ENCODE measurements around the gene SLCO4C1.

SLCO4C1 gene

DNA sequence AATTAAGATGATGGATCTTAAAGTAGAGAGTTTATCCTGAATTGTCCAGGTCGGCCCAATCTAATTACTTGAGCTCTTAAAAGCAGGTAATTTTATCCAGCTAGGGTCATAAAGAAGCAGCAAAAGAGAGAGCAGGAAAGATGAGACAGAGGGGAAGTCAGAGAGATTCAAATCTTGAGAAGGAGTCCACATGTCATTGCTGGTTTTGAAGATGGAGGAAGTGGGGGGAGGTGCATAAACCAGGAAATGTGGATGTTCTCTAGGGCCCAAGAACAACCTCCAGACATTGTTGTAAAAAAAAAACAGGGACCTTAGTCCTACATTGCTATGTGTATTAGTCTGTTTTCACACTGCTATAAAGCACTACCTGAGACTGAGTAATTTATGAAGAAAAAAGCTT is 66.4 kb downstream of the SLCO4C1 start:
- Histone ChIP-seq H3K4me1 (ENCODE audit: insufficient read depth, insufficient read length) (no peaks in the 10 kb centered on the region), H3K4me3 (ENCODE audit: insufficient read length, low read depth) (no peak overlapping the region), H3K9me3 (ENCODE audit: insufficient read depth, low read length) (no peaks in the 10 kb centered on the region), H3K27me3 (ENCODE audit: insufficient read depth, insufficient read length) (no peaks in the 10 kb centered on the region), H3K9ac (ENCODE audit: insufficient read length, low read depth) (no peak overlapping the region), H3K36me3 (ENCODE audit: insufficient read depth, insufficient read length, low read length) (no peaks in the 10 kb centered on the region)
- TF ChIP-seq YY1 (IDR thresholded peaks at IDR 0.05; ENCODE audit: insufficient read depth, insufficient read length) (no peak), ZNF274 (IDR thresholded peaks at IDR 0.05; ENCODE audit: low read depth, low read length) (no peak), SUZ12 (IDR thresholded peaks at IDR 0.05; ENCODE audit: extremely low read depth, insufficient read depth, insufficient read length) (no peak)
- DNase-seq (ENCODE audit: low read depth, low spot score): no peak

DNA sequence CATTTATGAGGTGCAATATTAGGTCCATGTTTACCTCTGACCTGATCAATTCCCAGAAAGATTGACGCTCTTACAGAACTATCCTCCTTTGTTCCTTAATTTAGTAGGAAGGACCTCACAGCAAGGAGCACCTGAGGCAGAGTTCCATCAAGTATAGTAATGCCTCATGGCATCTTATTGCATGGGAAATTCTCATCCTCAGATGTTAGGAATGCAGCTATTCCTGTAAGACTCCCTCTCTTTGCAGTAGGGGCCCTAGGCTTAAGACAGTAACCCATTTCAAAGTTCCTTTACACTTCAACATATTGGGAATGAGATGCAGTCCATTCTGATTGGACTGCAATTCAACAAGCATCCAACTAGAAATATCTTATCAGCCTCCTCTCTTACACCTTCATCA is 69.8 kb downstream of the SLCO4C1 start:
- Histone ChIP-seq H3K9me3 (ENCODE audit: insufficient read depth, low read length) (no peaks in the 10 kb centered on the region; the same call in 1 of the 2 replicates), H3K9ac (ENCODE audit: insufficient read length, low read depth) (no peak overlapping the region), H3K36me3 (ENCODE audit: insufficient read depth, insufficient read length, low read length) (no peaks in the 10 kb centered on the region), H3K27me3 (ENCODE audit: insufficient read depth, insufficient read length) (no peaks in the 10 kb centered on the region), H3K4me1 (ENCODE audit: insufficient read depth, insufficient read length) (no peaks in the 10 kb centered on the region), H3K4me3 (ENCODE audit: insufficient read length, low read depth) (no peak overlapping the region)
- TF ChIP-seq ZNF274 (IDR thresholded peaks at IDR 0.05; ENCODE audit: low read depth, low read length) (no peak), YY1 (IDR thresholded peaks at IDR 0.05; ENCODE audit: insufficient read depth, insufficient read length) (no peak), SUZ12 (IDR thresholded peaks at IDR 0.05; ENCODE audit: extremely low read depth, insufficient read depth, insufficient read length) (no peak)
- DNase-seq (ENCODE audit: low read depth, low spot score): no peak

DNA sequence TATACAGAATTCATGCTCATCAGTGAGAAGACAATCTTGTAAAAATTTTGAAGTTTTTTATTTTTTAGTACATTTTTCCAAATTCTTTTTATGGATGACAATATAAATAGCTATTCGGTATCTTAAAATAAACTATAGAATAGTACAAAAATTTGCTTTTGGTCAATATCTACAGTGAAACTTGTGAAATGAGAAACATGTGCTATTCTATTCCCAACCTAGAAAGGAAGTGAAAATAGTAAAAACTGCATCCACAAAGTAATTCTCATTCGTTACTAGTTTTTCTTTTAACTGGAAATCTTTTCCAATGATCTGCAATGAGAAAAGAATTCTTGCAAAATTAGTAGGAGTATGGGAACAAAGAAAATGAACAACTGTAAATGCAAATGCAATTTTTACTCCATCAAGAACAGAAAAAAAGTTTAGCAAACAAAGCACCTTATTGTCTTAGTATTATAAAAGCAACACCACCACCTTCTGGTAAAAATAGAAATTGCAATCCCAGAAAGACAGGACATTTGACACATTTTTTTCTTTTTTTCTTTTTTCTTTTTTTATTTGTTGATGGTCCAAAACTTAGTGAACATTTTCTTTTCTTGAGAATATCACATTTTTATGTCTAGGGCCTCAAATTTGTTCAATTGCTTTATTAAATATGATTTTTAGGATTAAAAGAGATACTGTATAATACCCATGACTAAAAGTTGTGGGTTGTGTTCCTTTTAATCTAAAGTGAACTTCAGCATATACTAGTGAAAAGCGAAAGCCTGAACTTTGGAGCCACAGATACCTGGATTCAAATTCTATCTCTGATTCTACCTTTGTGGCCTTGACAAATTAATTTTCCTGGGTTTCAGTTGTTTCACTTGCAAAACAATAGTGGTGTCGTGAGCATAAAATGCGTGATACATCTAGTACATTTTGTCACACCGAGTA is 72.3 kb downstream of the SLCO4C1 start:
- Histone ChIP-seq H3K9ac (ENCODE audit: insufficient read length, low read depth) (no peak overlapping the region), H3K36me3 (ENCODE audit: insufficient read depth, insufficient read length, low read length) (no peaks in the 10 kb centered on the region), H3K4me3 (ENCODE audit: insufficient read length, low read depth) (no peak overlapping the region), H3K4me1 (ENCODE audit: insufficient read depth, insufficient read length) (no peaks in the 10 kb centered on the region), H3K9me3 (ENCODE audit: insufficient read depth, low read length) (no peaks in the 10 kb centered on the region; the same call in 1 of the 2 replicates), H3K27me3 (ENCODE audit: insufficient read depth, insufficient read length) (no peaks in the 10 kb centered on the region)
- TF ChIP-seq SUZ12 (IDR thresholded peaks at IDR 0.05; ENCODE audit: extremely low read depth, insufficient read depth, insufficient read length): no peak
- no peak for TF ChIP-seq ZNF274 (IDR thresholded peaks at IDR 0.05; ENCODE audit: low read depth, low read length)
- DNase-seq (ENCODE audit: low read depth, low spot score): peak; percentile 20

DNA sequence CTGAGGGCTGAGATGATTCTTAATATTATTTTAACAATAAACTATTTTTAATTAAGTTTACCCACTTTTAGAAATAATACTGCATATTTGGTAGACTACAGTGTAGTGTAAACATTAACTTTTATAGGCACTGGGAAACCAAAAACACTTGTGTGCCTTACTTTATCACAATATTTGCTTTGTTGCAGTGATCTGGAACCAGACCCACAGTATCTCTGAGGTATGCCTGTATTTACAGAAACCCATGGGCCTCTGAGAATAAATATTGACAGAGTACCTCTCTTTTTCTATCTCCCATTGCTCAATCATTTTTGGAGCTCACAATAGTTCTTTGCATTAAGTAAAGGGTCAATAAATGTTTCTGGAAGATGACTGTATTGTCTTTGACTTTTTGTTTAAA is 73.3 kb downstream of the SLCO4C1 start:
- Histone ChIP-seq H3K36me3 (ENCODE audit: insufficient read depth, insufficient read length, low read length) (no peaks in the 10 kb centered on the region), H3K4me3 (ENCODE audit: insufficient read length, low read depth) (no peak overlapping the region), H3K27me3 (ENCODE audit: insufficient read depth, insufficient read length) (no peaks in the 10 kb centered on the region), H3K9ac (ENCODE audit: insufficient read length, low read depth) (no peak overlapping the region), H3K9me3 (ENCODE audit: insufficient read depth, low read length) (no peaks in the 10 kb centered on the region; the same call in 1 of the 2 replicates), H3K4me1 (ENCODE audit: insufficient read depth, insufficient read length) (no peaks in the 10 kb centered on the region)
- no peak for DNase-seq (ENCODE audit: low read depth, low spot score)
- no peak for TF ChIP-seq ZNF274 (IDR thresholded peaks at IDR 0.05; ENCODE audit: low read depth, low read length)

DNA sequence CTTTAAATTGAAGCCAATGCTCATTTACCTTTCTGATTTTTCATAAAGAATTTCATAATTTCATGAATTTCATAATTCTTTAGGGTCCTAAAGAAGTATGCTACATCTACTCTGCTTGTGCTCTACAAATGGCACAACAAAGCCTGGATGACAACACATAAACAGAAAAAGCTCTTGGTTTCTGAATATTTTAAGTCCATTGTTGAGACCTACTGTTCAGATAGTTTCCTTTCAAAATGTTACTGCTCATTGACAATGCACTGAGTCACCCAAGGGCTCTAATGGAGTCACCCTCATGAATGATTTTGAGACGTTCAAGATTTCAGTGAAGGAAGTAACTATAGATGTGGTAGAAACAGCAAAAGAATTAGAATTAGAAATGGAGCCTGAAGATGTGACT is 74.1 kb downstream of the SLCO4C1 start:
- H3K36me3 ChIP-seq (ENCODE audit: insufficient read depth, insufficient read length, low read length): no peaks in the 10 kb centered on the region
- H3K27me3 ChIP-seq (ENCODE audit: insufficient read depth, insufficient read length): no peaks in the 10 kb centered on the region
- no peaks in the 10 kb centered on the region for H3K4me1 ChIP-seq (ENCODE audit: insufficient read depth, insufficient read length)
- no peak for TF ChIP-seq ZNF274 (IDR thresholded peaks at IDR 0.05; ENCODE audit: low read depth, low read length)
- TF ChIP-seq YY1 (IDR thresholded peaks at IDR 0.05; ENCODE audit: insufficient read depth, insufficient read length): no peak
- no peak for TF ChIP-seq SUZ12 (IDR thresholded peaks at IDR 0.05; ENCODE audit: extremely low read depth, insufficient read depth, insufficient read length)
- H3K9me3 ChIP-seq (ENCODE audit: insufficient read depth, low read length): no peaks in the 10 kb centered on the region; the same call in 1 of the 2 replicates
- H3K9ac ChIP-seq (ENCODE audit: insufficient read length, low read depth): no peak overlapping the region
- no peak for DNase-seq (ENCODE audit: low read depth, low spot score)
- H3K4me3 ChIP-seq (ENCODE audit: insufficient read length, low read depth): no peak overlapping the region

DNA sequence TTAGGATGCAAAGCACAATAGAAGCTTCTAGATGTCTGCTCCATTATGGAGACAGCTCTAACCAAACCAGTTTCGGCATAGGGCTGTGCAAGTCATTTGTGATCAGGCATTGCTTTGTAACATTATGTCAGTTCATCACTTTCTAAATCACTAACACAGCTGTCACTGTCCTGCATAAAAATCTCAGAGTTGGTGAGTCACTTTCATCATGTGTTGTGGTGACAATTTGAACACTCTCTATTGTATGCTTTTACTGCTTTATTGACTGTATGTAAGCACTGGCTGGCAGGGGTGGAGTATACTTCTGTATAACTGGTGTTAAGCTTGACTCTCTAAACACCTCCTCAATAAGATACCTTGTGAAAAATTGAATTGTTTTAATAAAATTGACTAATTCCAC is 77.9 kb downstream of the SLCO4C1 start:
- Histone ChIP-seq H3K36me3 (ENCODE audit: insufficient read depth, insufficient read length, low read length) (no peaks in the 10 kb centered on the region), H3K4me3 (ENCODE audit: insufficient read length, low read depth) (no peak overlapping the region), H3K4me1 (ENCODE audit: insufficient read depth, insufficient read length) (no peaks in the 10 kb centered on the region), H3K9me3 (ENCODE audit: insufficient read depth, low read length) (no peaks in the 10 kb centered on the region; the same call in 1 of the 2 replicates), H3K27me3 (ENCODE audit: insufficient read depth, insufficient read length) (no peaks in the 10 kb centered on the region), H3K9ac (ENCODE audit: insufficient read length, low read depth) (no peak overlapping the region)
- DNase-seq (ENCODE audit: low read depth, low spot score): no peak
- TF ChIP-seq YY1 (IDR thresholded peaks at IDR 0.05; ENCODE audit: insufficient read depth, insufficient read length) (no peak), SUZ12 (IDR thresholded peaks at IDR 0.05; ENCODE audit: extremely low read depth, insufficient read depth, insufficient read length) (no peak), ZNF274 (IDR thresholded peaks at IDR 0.05; ENCODE audit: low read depth, low read length) (no peak)

DNA sequence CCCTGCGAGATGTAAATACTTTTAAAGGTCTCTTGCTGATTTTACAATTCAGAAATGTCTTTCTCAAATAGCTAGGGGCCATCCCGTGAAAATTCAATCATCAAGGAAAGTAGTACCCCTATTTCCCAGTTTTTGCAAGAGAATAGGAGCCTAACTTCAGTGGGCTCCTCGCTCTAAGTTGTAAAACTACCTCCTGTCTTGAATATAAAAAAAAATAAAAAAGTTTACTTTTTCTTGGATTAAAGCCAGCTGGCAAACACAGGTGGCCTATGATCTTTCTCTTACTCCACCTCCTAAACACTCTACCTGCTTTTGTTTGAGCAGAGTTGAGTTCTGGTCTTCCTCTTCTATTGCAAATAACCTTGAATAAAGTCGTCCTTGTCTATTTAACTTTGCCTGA is 79.4 kb downstream of the SLCO4C1 start:
- H3K9me3 ChIP-seq (ENCODE audit: insufficient read depth, low read length): no peaks in the 10 kb centered on the region
- DNase-seq (ENCODE audit: low read depth, low spot score): peak; percentile 8
- H3K4me1 ChIP-seq (ENCODE audit: insufficient read depth, insufficient read length): no peaks in the 10 kb centered on the region
- TF ChIP-seq SUZ12 (IDR thresholded peaks at IDR 0.05; ENCODE audit: extremely low read depth, insufficient read depth, insufficient read length): no peak
- no peak for TF ChIP-seq YY1 (IDR thresholded peaks at IDR 0.05; ENCODE audit: insufficient read depth, insufficient read length)
- no peak for TF ChIP-seq ZNF274 (IDR thresholded peaks at IDR 0.05; ENCODE audit: low read depth, low read length)
- H3K27me3 ChIP-seq (ENCODE audit: insufficient read depth, insufficient read length): no peaks in the 10 kb centered on the region
- no peak overlapping the region for H3K9ac ChIP-seq (ENCODE audit: insufficient read length, low read depth)
- H3K4me3 ChIP-seq (ENCODE audit: insufficient read length, low read depth): no peak overlapping the region
- H3K36me3 ChIP-seq (ENCODE audit: insufficient read depth, insufficient read length, low read length): no peaks in the 10 kb centered on the region
